Neutrophil (primary cell): ENCODE results near the gene HPS3.

ENCODE experiments used
- H3K27ac ChIP-seq: fragments of 200-600 bp; sonication (generic); 2 replicates; pipeline ENCODE4 v1.5.1; 2016; ENCODE audit warnings: mild to moderate bottlenecking, moderate library complexity
- H3K27me3 ChIP-seq: fragments of 200-600 bp; sonication (generic); 2 replicates; pipeline ENCODE4 v1.6.0; 2016; ENCODE audit warnings: mild to moderate bottlenecking
- H3K36me3 ChIP-seq: fragments of 200-600 bp; sonication (generic); 2 replicates; pipeline ENCODE4 v1.5.1; 2017
- H3K4me1 ChIP-seq, 2 experiments: fragments of 200-600 bp in 1 of 2; sonication (generic) in 1 of 2; 1 replicate in 1 of 2; 2 replicates in 1 of 2; pipeline versions ENCODE4 v1.5.1 to v1.6.1; 2013 to 2016; ENCODE audit warnings: low read depth in 1 of 2, low read length in 1 of 2, mild to moderate bottlenecking in 1 of 2, moderate library complexity in 1 of 2; ENCODE audit not compliant: control insufficient read depth in 1 of 2, insufficient read depth in 1 of 2
- H3K4me3 ChIP-seq, 2 experiments: fragments of 200-600 bp in 1 of 2; sonication (generic) in 1 of 2; 1 replicate in 1 of 2; 2 replicates in 1 of 2; pipeline ENCODE4 v1.5.1; 2013 to 2016; ENCODE audit warnings: low read depth in 1 of 2, low read length in 1 of 2, mild to moderate bottlenecking in 1 of 2, moderate library complexity in 1 of 2
- H3K9me3 ChIP-seq: fragments of 200-600 bp; sonication (generic); 2 replicates; pipeline ENCODE4 v1.5.1; 2016
- CTCF ChIP-seq: fragments of 200-600 bp; sonication (generic); IDR thresholded peaks from 2 replicates; pipeline ENCODE4 v1.5.1; 2016; ENCODE audit warnings: antibody characterized with exemption

The HPS3 gene

GRCh38 chr3:149160754-149161300 lies 31.4 kb downstream of the HPS3 start:
- H3K4me3 ChIP-seq = no peak overlapping the region
- no peaks in the 10 kb centered on the region for H3K9me3 ChIP-seq
- no peak for TF ChIP-seq CTCF
- no peaks in the 10 kb centered on the region for H3K4me1 ChIP-seq
- H3K27ac ChIP-seq = no peak overlapping the region
- peaks cover 97% of the 10 kb centered on the region for H3K36me3 ChIP-seq
- no peaks in the 10 kb centered on the region for H3K27me3 ChIP-seq

GRCh38 chr3:149162007-149162406 lies 32.6 kb downstream of the HPS3 start:
- Histone ChIP-seq H3K36me3 (peaks cover 97% of the 10 kb centered on the region), H3K4me3 (no peak overlapping the region), H3K27ac (no peak overlapping the region), H3K4me1 (no peaks in the 10 kb centered on the region), H3K9me3 (no peaks in the 10 kb centered on the region), H3K27me3 (no peaks in the 10 kb centered on the region)
- no peak for TF ChIP-seq CTCF

GRCh38 chr3:149163066-149163465 lies 33.6 kb downstream of the HPS3 start:
- Histone ChIP-seq H3K36me3 (peaks cover 97% of the 10 kb centered on the region), H3K4me1 (no peaks in the 10 kb centered on the region), H3K27me3 (no peaks in the 10 kb centered on the region), H3K9me3 (no peaks in the 10 kb centered on the region), H3K4me3 (no peak overlapping the region), H3K27ac (no peak overlapping the region)
- no peak for TF ChIP-seq CTCF

GRCh38 chr3:149167898-149168297 lies 38.5 kb downstream of the HPS3 start:
- no peak for TF ChIP-seq CTCF
- no peak overlapping the region for H3K4me3 ChIP-seq
- H3K27ac ChIP-seq = no peak overlapping the region
- H3K4me1 ChIP-seq = no peaks in the 10 kb centered on the region
- peaks cover 96% of the 10 kb centered on the region for H3K36me3 ChIP-seq
- no peaks in the 10 kb centered on the region for H3K9me3 ChIP-seq
- H3K27me3 ChIP-seq = no peaks in the 10 kb centered on the region

GRCh38 chr3:149170672-149171071 lies 41.2 kb downstream of the HPS3 start:
- H3K27ac ChIP-seq = no peak overlapping the region
- H3K4me3 ChIP-seq = no peak overlapping the region
- TF ChIP-seq CTCF = no peak
- H3K4me1 ChIP-seq = no peaks in the 10 kb centered on the region
- H3K27me3 ChIP-seq = no peaks in the 10 kb centered on the region
- no peaks in the 10 kb centered on the region for H3K9me3 ChIP-seq
- H3K36me3 ChIP-seq = peaks cover 88% of the 10 kb centered on the region

- no peak overlapping the region for H3K27ac ChIP-seq
- H3K36me3 ChIP-seq = peaks cover 83% of the 10 kb centered on the region
- no peaks in the 10 kb centered on the region for H3K4me1 ChIP-seq
- H3K9me3 ChIP-seq = no peaks in the 10 kb centered on the region
- H3K27me3 ChIP-seq = no peaks in the 10 kb centered on the region
- no peak overlapping the region for H3K4me3 ChIP-seq
- no peak for TF ChIP-seq CTCF
Measured at GRCh38 chr3:149174901-149175300, 45.5 kb downstream of the HPS3 start.
